Cardiac muscle cell (in vitro differentiated cells and primary cell): ENCODE measurements around the gene LVRN. TPM values are rescaled to one million over a fixed set of nuclear protein-coding genes. Genes with fewer than 3 reads are reported as not detected.
A peak's percentile ranks its signal among the peaks of the same experiment; 100 is the strongest.

Source experiments
- DNase-seq, 2 donors: peaks; one replicate each; pipeline versions ENCODE4 v3.0.0 to v3.0.0-alpha.2; 2010 to 2017; ENCODE audit warnings: low read depth in 1 of 2, low spot score in 1 of 2
- H3K27ac ChIP-seq: fragments of 200-600 bp; sonication (generic); 2 replicates; pipeline ENCODE4 v1.5.1; 2016
- H3K27me3 ChIP-seq: fragments of 200-600 bp; sonication (generic); 2 replicates; pipeline ENCODE4 v1.6.0; 2016; ENCODE audit warnings: control low read depth
- H3K36me3 ChIP-seq: fragments of 200-600 bp; sonication (generic); 2 replicates; pipeline ENCODE4 v1.5.1; 2016; ENCODE audit warnings: control low read depth
- H3K4me1 ChIP-seq: fragments of 200-600 bp; sonication (generic); 2 replicates; pipeline ENCODE4 v1.8.1; 2017; ENCODE audit warnings: low read depth, mild to moderate bottlenecking, mixed run types
- H3K4me3 ChIP-seq: fragments of 200-600 bp; sonication (generic); 2 replicates; pipeline ENCODE4 v1.5.1; 2016; ENCODE audit warnings: mild to moderate bottlenecking
- H3K9me3 ChIP-seq: fragments of 200-600 bp; sonication (generic); 2 replicates; pipeline ENCODE4 v1.5.1; 2017; ENCODE audit warnings: low read depth, mild to moderate bottlenecking, control low read depth
- polyA plus RNA-seq: library from polyadenylated mRNA; unstranded; fragments of >200 nt; fragmentation: Nextera tagmentation; extraction: Ambion mirVana; gene quantifications from 2 replicates; pipeline ENCODE4 v1.2.1, GENCODE V29; 2016
- total RNA-seq: library from RNA; depleted of rRNA; stranded (reverse); fragments of >200 nt; gene quantifications from 2 replicates; pipeline ENCODE4 v1.2.3, GENCODE V29; 2016
- TF ChIP-seq, protein P1 (sequence below): IDR thresholded peaks from 2 replicates; pipeline ENCODE4 v1.5.1; 2012; ENCODE audit warnings: low read depth, mild to moderate bottlenecking, low read length

LVRN gene
- total and polyA plus RNA-seq, 2 experiments from 2014 or later: 0.36 TPM; not detected in 1

- H3K4me1 ChIP-seq: no peaks in the 10 kb centered on the region
- DNase-seq: no peak
- no peaks in the 10 kb centered on the region for H3K36me3 ChIP-seq
- no peak overlapping the region for H3K27ac ChIP-seq
- TF ChIP-seq, protein P1, sequence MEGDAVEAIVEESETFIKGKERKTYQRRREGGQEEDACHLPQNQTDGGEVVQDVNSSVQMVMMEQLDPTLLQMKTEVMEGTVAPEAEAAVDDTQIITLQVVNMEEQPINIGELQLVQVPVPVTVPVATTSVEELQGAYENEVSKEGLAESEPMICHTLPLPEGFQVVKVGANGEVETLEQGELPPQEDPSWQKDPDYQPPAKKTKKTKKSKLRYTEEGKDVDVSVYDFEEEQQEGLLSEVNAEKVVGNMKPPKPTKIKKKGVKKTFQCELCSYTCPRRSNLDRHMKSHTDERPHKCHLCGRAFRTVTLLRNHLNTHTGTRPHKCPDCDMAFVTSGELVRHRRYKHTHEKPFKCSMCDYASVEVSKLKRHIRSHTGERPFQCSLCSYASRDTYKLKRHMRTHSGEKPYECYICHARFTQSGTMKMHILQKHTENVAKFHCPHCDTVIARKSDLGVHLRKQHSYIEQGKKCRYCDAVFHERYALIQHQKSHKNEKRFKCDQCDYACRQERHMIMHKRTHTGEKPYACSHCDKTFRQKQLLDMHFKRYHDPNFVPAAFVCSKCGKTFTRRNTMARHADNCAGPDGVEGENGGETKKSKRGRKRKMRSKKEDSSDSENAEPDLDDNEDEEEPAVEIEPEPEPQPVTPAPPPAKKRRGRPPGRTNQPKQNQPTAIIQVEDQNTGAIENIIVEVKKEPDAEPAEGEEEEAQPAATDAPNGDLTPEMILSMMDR: no peak
- no peaks in the 10 kb centered on the region for H3K9me3 ChIP-seq
- no peak overlapping the region for H3K4me3 ChIP-seq
- H3K27me3 ChIP-seq: no peaks in the 10 kb centered on the region
Observed at GRCh38 chr5:115949096-115949495, 13.2 kb upstream of the LVRN start.

- Histone ChIP-seq H3K36me3 (no peaks in the 10 kb centered on the region), H3K4me1 (no peaks in the 10 kb centered on the region), H3K27me3 (peaks cover 2% of the 10 kb centered on the region), H3K27ac (no peak overlapping the region), H3K9me3 (no peaks in the 10 kb centered on the region), H3K4me3 (no peak overlapping the region)
- TF ChIP-seq, protein P1: no peak
- DNase-seq: no peak
Observed at GRCh38 chr5:115952588-115952987, 9.7 kb upstream of the LVRN start.

DNA sequence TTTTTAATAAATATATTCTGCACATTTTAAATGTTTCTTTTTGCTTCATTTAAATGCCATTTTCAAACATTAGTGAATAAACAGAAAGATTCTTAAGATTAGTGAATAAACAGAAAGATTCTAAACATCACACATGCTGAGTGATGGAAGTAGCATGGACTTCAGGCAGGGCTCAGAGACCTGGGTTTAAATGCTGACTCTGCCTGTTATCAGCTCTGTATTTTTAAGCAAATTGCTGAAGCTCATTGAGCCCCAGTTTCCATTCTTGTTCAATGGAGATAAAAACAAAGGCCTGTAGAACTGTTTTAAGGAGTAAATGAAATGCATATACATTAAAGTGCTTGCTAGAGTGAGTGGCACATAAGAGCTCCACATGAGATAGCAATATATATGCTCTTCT, 8.1 kb upstream of the LVRN start:
- Histone ChIP-seq H3K4me3 (no peak overlapping the region), H3K36me3 (no peaks in the 10 kb centered on the region), H3K27ac (no peak overlapping the region), H3K27me3 (peaks cover 17% of the 10 kb centered on the region), H3K4me1 (no peaks in the 10 kb centered on the region), H3K9me3 (no peaks in the 10 kb centered on the region)
- DNase-seq: no peak
- TF ChIP-seq, protein P1: no peak

- no peaks in the 10 kb centered on the region for H3K36me3 ChIP-seq
- no peak for DNase-seq
- H3K4me3 ChIP-seq: no peak overlapping the region
- no peak overlapping the region for H3K27ac ChIP-seq
- TF ChIP-seq, protein P1: no peak
- H3K9me3 ChIP-seq: no peaks in the 10 kb centered on the region
- H3K27me3 ChIP-seq: peaks cover 44% of the 10 kb centered on the region
- H3K4me1 ChIP-seq: no peaks in the 10 kb centered on the region
Observed at GRCh38 chr5:115956957-115957356, 5.3 kb upstream of the LVRN start.

DNA sequence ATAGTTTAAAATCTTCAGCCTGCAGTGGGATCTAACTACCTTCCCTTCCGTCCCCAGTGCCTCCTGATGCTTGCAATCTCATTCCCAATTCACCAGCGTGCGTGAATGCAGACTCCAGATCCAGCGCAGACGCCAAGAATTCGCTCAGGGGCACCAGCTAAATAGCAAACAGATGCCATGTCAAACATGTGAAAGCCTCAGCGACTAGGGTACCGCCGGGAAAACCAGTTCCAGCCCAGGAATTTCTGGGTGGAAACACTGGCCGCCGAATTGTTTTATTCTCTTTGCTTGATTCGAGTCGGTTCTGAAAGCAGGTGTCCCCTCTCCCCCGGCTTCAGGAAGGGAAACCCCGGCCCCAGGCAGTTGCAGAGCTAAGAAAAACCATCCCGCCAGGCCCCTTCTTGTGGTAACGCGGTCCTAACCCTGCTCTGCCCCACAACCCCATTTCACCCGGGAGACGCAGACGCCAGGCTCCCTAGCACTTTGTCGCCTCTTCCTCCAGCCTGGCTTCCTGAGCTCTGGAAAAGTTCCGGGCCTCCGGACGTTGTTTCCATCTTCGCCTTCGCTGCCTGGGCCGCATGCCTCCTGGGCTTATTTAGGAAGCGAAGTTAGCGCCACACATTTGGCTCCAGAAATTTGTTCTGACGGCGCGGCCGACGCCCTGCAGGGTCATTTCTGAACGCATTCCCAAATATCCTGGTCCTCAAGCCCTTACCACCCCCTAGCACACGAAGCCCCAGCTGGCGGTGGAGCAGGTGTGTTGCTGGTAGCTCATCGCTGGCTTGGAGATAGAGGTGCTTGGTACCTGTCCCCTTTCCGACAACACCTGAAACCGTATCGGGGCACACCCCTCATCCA, 665 bp upstream of the LVRN start:
- H3K4me1 ChIP-seq: no peaks in the 10 kb centered on the region
- H3K27ac ChIP-seq: no peak overlapping the region
- peak overlapping the region; percentile 36 for H3K4me3 ChIP-seq
- H3K27me3 ChIP-seq: peaks cover 90% of the 10 kb centered on the region
- no peaks in the 10 kb centered on the region for H3K36me3 ChIP-seq
- TF ChIP-seq, protein P1: no peak
- no peaks in the 10 kb centered on the region for H3K9me3 ChIP-seq
- DNase-seq: peak in 1 of 2 donors; percentile 26
